ENCODE results near the gene SNRNP40. TPM values are rescaled to one million over a fixed set of nuclear protein-coding genes. Genes with fewer than 3 reads are reported as not detected.

Gene SNRNP40
- polyA plus RNA-seq, 1 of the 3 experiments (the other 2 are of a cell fraction): 46.7 TPM

DNA sequence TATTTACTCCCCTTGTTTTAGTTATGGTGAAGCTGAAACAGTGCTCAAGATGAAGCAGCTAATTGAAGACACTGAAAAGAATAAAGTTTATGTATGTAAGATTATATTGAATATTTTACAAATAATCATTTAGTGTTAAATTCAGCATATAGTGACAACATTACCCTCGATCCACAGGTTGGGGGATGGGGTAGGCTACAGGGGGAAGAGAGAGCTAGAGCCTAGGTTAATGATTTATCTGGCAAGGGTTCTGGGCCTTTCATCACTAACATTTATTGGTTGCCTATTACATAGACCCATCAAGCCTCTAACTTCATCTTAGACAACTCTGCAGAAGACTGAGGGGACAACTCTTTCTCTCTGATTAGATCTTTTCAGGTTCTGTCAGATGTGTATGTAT, 21.6 kb upstream of the SNRNP40 start:
- WGBS (ENCODE audit: low lambda C conversion rate): 95% methylated on average over 1 of the region's 1 CpG

More for the DNA sequence above, 21.6 kb upstream of the SNRNP40 start:
- no peak overlapping the region for H2AFZ ChIP-seq (ENCODE audit: low read depth)
- H3K4me3 ChIP-seq (ENCODE audit: low read depth in 2 of 2, low read length in 1 of 2): no peak overlapping the region
- no peaks in the 10 kb centered on the region for H4K20me1 ChIP-seq (ENCODE audit: insufficient read depth)
- H3F3A ChIP-seq (replicated peaks; ENCODE audit: insufficient read depth): no peaks in the 10 kb centered on the region
- H3K79me2 ChIP-seq (ENCODE audit: insufficient read depth): peaks cover 3% of the 10 kb centered on the region
- no peaks in the 10 kb centered on the region for H3K27me3 ChIP-seq (ENCODE audit: insufficient read depth)
- POLR2A ChIA-PET: no interaction called here
- H3K9me2 ChIP-seq: no peaks in the 10 kb centered on the region
- H3K4me1 ChIP-seq (ENCODE audit: control insufficient read depth in 1 of 2, insufficient read depth in 2 of 2, low read depth in 1 of 2, low read length in 1 of 2): no peaks in the 10 kb centered on the region
- CTCF ChIA-PET: interaction anchor here (0.9 to 1.9 kb wide), 2 partner anchors 133 to 137 kb away, joined by 3 to 8 read pairs; no protein-coding TSS in a partner anchor
- TF ChIP-seq EZH2phosphoT487 (IDR thresholded peaks at IDR 0.05; ENCODE audit: borderline replicate concordance, low read depth) (no peak), ELF1 (IDR thresholded peaks at IDR 0.05) (no peak), SIN3A (IDR thresholded peaks at IDR 0.05; ENCODE audit: borderline replicate concordance, low read depth, low read length) (no peak), TAF1 (IDR thresholded peaks at IDR 0.05; ENCODE audit: borderline replicate concordance, low read depth, low read length) (no peak), TCF12 (IDR thresholded peaks at IDR 0.05) (no peak), JUND (IDR thresholded peaks at IDR 0.05) (no peak), RAD21 (IDR thresholded peaks at IDR 0.05; ENCODE audit: low read length) (no peak), CHD2 (IDR thresholded peaks at IDR 0.05; ENCODE audit: low read length, partially characterized antibody) (no peak), RXRA (IDR thresholded peaks at IDR 0.05; ENCODE audit: borderline replicate concordance, low read depth) (no peak), RFX5 (IDR thresholded peaks at IDR 0.05; ENCODE audit: low read length) (no peak), MXI1 (IDR thresholded peaks at IDR 0.05; ENCODE audit: low read depth, low read length) (no peak), MEF2A (IDR thresholded peaks at IDR 0.05; ENCODE audit: borderline replicate concordance, low read depth) (no peak), YY1 (IDR thresholded peaks at IDR 0.05; ENCODE audit: low read depth) (no peak), TEAD4 (IDR thresholded peaks at IDR 0.05; ENCODE audit: borderline replicate concordance, insufficient read depth) (no peak)
- TF ChIP-seq, protein P1, sequence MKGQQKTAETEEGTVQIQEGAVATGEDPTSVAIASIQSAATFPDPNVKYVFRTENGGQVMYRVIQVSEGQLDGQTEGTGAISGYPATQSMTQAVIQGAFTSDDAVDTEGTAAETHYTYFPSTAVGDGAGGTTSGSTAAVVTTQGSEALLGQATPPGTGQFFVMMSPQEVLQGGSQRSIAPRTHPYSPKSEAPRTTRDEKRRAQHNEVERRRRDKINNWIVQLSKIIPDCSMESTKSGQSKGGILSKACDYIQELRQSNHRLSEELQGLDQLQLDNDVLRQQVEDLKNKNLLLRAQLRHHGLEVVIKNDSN (IDR thresholded peaks at IDR 0.05; ENCODE audit: borderline replicate concordance, low read depth): no peak
- TF ChIP-seq, protein P2, sequence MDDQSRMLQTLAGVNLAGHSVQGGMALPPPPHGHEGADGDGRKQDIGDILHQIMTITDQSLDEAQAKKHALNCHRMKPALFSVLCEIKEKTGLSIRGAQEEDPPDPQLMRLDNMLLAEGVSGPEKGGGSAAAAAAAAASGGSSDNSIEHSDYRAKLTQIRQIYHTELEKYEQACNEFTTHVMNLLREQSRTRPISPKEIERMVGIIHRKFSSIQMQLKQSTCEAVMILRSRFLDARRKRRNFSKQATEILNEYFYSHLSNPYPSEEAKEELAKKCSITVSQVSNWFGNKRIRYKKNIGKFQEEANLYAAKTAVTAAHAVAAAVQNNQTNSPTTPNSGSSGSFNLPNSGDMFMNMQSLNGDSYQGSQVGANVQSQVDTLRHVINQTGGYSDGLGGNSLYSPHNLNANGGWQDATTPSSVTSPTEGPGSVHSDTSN (IDR thresholded peaks at IDR 0.05): no peak
- TF ChIP-seq, protein P3, sequence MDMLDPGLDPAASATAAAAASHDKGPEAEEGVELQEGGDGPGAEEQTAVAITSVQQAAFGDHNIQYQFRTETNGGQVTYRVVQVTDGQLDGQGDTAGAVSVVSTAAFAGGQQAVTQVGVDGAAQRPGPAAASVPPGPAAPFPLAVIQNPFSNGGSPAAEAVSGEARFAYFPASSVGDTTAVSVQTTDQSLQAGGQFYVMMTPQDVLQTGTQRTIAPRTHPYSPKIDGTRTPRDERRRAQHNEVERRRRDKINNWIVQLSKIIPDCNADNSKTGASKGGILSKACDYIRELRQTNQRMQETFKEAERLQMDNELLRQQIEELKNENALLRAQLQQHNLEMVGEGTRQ (IDR thresholded peaks at IDR 0.05; ENCODE audit: borderline replicate concordance, low read depth, low read length): no peak
- TF ChIP-seq, protein P4, sequence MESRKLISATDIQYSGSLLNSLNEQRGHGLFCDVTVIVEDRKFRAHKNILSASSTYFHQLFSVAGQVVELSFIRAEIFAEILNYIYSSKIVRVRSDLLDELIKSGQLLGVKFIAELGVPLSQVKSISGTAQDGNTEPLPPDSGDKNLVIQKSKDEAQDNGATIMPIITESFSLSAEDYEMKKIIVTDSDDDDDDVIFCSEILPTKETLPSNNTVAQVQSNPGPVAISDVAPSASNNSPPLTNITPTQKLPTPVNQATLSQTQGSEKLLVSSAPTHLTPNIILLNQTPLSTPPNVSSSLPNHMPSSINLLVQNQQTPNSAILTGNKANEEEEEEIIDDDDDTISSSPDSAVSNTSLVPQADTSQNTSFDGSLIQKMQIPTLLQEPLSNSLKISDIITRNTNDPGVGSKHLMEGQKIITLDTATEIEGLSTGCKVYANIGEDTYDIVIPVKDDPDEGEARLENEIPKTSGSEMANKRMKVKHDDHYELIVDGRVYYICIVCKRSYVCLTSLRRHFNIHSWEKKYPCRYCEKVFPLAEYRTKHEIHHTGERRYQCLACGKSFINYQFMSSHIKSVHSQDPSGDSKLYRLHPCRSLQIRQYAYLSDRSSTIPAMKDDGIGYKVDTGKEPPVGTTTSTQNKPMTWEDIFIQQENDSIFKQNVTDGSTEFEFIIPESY (IDR thresholded peaks at IDR 0.05; ENCODE audit: borderline replicate concordance, low read depth): no peak
- H3K36me3 ChIP-seq (replicated peaks in 1 of 2; ENCODE audit: control insufficient read depth in 1 of 2, insufficient read depth in 2 of 2, low read length in 1 of 2): peaks cover 35 to 53% of the 10 kb centered on the region in 2 experiments
- no peak overlapping the region for H3K9ac ChIP-seq
- H3K9me3 ChIP-seq: no peaks in the 10 kb centered on the region
- H3K27ac ChIP-seq (ENCODE audit: low read depth in 2 of 2, low read length in 1 of 2): no peak overlapping the region
- no peak overlapping the region for H3K4me2 ChIP-seq
- no peak for DNase-seq
